WTC11 (cell line): ENCODE results near the gene DIS3. TPM values are rescaled to one million over a fixed set of nuclear protein-coding genes. Genes with fewer than 3 reads are reported as not detected.

Source experiments
- ATAC-seq: fragments of 200-7000 bp; cut with Tn5 transposase; 2 replicates; pipeline ENCODE4 v1.10.0; 2021; ENCODE audit warnings: mild to moderate bottlenecking, moderate library complexity
- CTCF ChIA-PET: fragments of 300-600 bp; sonication (Branson Sonifier 250); formaldehyde crosslinking; loops from one replicate; lab custom pipeline; 2021; ENCODE audit warnings: antibody characterized with exemption; lab: Charles Lee
- POLR2A ChIA-PET: fragments of 350-600 bp; sonication (Branson Sonifier 250); formaldehyde crosslinking; loops from one replicate; lab custom pipeline; 2021; ENCODE audit warnings: antibody characterized with exemption; lab: Charles Lee
- DNase-seq: peaks from one replicate; pipeline ENCODE4 v3.0.0; 2021; ENCODE audit warnings: low spot score
- H3K27ac Mint-ChIP-seq: 2 replicates; pipeline ENCODE4 v1.8.0; 2021; ENCODE audit warnings: mixed read lengths
- H3K27me3 Mint-ChIP-seq: 2 replicates; pipeline ENCODE4 v1.8.0; 2021; ENCODE audit warnings: low read depth, mild to moderate bottlenecking, moderate library complexity, mixed read lengths
- H3K36me3 Mint-ChIP-seq: 2 replicates; pipeline ENCODE4 v1.8.0; 2021; ENCODE audit warnings: mixed read lengths
- H3K4me1 Mint-ChIP-seq: 2 replicates; pipeline ENCODE4 v1.8.0; 2022; ENCODE audit warnings: mixed read lengths
- H3K4me3 Mint-ChIP-seq: 2 replicates; pipeline ENCODE4 v1.8.0; 2021; ENCODE audit warnings: mild to moderate bottlenecking, moderate library complexity, mixed read lengths
- H3K9me3 Mint-ChIP-seq: 2 replicates; pipeline ENCODE4 v1.8.0; 2021; ENCODE audit warnings: mixed read lengths
- ATF1 ChIP-seq: sonication (generic); formaldehyde crosslinking; IDR thresholded peaks from 2 replicates; pipeline ENCODE4 v1.8.1; 2023; ENCODE audit warnings: mild to moderate bottlenecking, moderate library complexity, missing genetic modification reagents
- ETV6 ChIP-seq: sonication (generic); formaldehyde crosslinking; IDR thresholded peaks from 2 replicates; pipeline ENCODE4 v1.8.1; 2022; ENCODE audit warnings: mild to moderate bottlenecking, missing genetic modification reagents
- GRHL2 ChIP-seq: fragments of 250-450 bp; sonication (Bioruptor Pico); IDR thresholded peaks from 2 replicates; pipeline ENCODE4 v1.8.0; 2022; ENCODE audit warnings: mild to moderate bottlenecking, moderate library complexity; ENCODE audit not compliant: insufficient replicate concordance, severe bottlenecking
- IRF2 ChIP-seq: sonication (generic); formaldehyde crosslinking; IDR thresholded peaks from 2 replicates; pipeline ENCODE4 v1.8.0; 2022; ENCODE audit warnings: low read depth, missing genetic modification reagents, borderline replicate concordance
- JUN ChIP-seq: sonication (generic); formaldehyde crosslinking; IDR thresholded peaks from 2 replicates; pipeline ENCODE4 v1.8.0; 2023; ENCODE audit warnings: mild to moderate bottlenecking, missing genetic modification reagents
- MXD4 ChIP-seq: fragments of 250-450 bp; sonication (Bioruptor Pico); IDR thresholded peaks from 2 replicates; pipeline ENCODE4 v1.8.0; 2021; ENCODE audit warnings: mild to moderate bottlenecking, moderate library complexity, borderline replicate concordance
- MYBL2 ChIP-seq: sonication (generic); formaldehyde crosslinking; IDR thresholded peaks from 2 replicates; pipeline ENCODE4 v1.8.1; 2023; ENCODE audit warnings: mild to moderate bottlenecking, moderate library complexity, missing genetic modification reagents
- ZNF232 ChIP-seq: sonication (generic); formaldehyde crosslinking; IDR thresholded peaks from 2 replicates; pipeline ENCODE4 v1.8.0; 2022; ENCODE audit warnings: mild to moderate bottlenecking, missing genetic modification reagents
- ZNF317 ChIP-seq: sonication (generic); formaldehyde crosslinking; IDR thresholded peaks from 2 replicates; pipeline ENCODE4 v1.8.1; 2023; ENCODE audit warnings: low read depth, mild to moderate bottlenecking, moderate library complexity, missing genetic modification reagents, borderline replicate concordance
- total RNA-seq: library from RNA; stranded (reverse); gene quantifications from 3 replicates; pipeline ENCODE4 v1.2.3, GENCODE V29; 2021
- TF ChIP-seq, protein P1 (sequence below): sonication (generic); formaldehyde crosslinking; IDR thresholded peaks from 2 replicates; pipeline ENCODE4 v1.8.0; 2022; ENCODE audit warnings: mild to moderate bottlenecking, missing genetic modification reagents
- TF ChIP-seq, protein P2 (sequence below): sonication (generic); formaldehyde crosslinking; IDR thresholded peaks from 2 replicates; pipeline ENCODE4 v1.8.1; 2022; ENCODE audit warnings: mild to moderate bottlenecking, moderate library complexity, missing genetic modification reagents
- TF ChIP-seq, protein P3 (sequence below): sonication (generic); formaldehyde crosslinking; conservative IDR thresholded peaks from 2 replicates; pipeline ENCODE4 v1.8.1; 2022; ENCODE audit warnings: mild to moderate bottlenecking, missing genetic modification reagents
- TF ChIP-seq, protein P4 (sequence below): fragments of 200-600 bp; IDR thresholded peaks from 2 replicates; pipeline ENCODE4 v1.8.0; 2022; ENCODE audit warnings: antibody characterized with exemption
- TF ChIP-seq, protein P5 (sequence below): fragments of 250-450 bp; sonication (Bioruptor Pico); IDR thresholded peaks from 2 replicates; pipeline ENCODE4 v1.9.0; 2021; ENCODE audit warnings: mild to moderate bottlenecking
- TF ChIP-seq, protein P6 (sequence below): fragments of 250-450 bp; sonication (Bioruptor Pico); IDR thresholded peaks from 2 replicates; pipeline ENCODE4 v1.9.0; 2021; ENCODE audit warnings: mild to moderate bottlenecking
- TF ChIP-seq, protein P7 (sequence below): fragments of 250-450 bp; sonication (Bioruptor Pico); IDR thresholded peaks from 2 replicates; pipeline ENCODE4 v2.1.2; 2022; ENCODE audit warnings: mild to moderate bottlenecking, moderate library complexity
- TF ChIP-seq, protein P8 (sequence below): sonication (generic); formaldehyde crosslinking; IDR thresholded peaks from 2 replicates; pipeline ENCODE4 v1.8.0; 2022; ENCODE audit warnings: mild to moderate bottlenecking, missing genetic modification reagents
- TF ChIP-seq, protein P9 (sequence below): sonication (generic); formaldehyde crosslinking; IDR thresholded peaks from 2 replicates; pipeline ENCODE4 v1.8.1; 2022; ENCODE audit warnings: mild to moderate bottlenecking, missing genetic modification reagents, moderate library complexity, borderline replicate concordance

DIS3 gene
- total RNA-seq, 1 experiment from 2014 or later = 39.9 TPM

DNA sequence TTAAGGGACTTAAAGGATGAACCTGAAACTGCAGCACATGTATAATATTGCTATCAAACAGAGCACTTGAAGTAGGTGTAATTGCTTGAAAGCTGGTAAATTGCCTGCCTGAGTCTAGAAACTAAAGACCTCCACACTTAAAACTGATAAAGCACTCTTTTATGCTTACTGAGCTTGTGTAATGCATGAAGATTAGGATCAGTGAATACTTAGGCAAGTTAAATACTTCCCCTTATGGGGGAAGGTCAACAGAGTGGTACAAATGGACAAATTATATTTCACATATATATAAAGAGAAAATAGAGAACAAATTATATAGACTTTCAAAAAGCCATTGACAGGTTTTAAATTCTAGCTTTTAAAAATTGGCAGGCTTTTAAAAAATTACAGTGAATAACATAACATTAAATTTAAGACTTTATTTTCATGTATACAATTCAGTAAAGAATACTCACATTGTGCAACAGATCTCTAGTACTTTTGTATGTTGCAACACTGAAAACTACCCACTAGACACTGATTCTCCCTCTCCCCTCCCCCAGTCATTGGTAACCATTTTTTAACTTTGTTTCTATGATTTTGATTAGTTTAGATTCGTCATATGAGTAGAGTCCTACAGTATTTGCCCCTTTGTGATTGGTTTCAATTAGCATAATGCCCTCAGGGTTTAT is 24.1 kb upstream of the DIS3 start (continued):
- TF ChIP-seq, protein P1, sequence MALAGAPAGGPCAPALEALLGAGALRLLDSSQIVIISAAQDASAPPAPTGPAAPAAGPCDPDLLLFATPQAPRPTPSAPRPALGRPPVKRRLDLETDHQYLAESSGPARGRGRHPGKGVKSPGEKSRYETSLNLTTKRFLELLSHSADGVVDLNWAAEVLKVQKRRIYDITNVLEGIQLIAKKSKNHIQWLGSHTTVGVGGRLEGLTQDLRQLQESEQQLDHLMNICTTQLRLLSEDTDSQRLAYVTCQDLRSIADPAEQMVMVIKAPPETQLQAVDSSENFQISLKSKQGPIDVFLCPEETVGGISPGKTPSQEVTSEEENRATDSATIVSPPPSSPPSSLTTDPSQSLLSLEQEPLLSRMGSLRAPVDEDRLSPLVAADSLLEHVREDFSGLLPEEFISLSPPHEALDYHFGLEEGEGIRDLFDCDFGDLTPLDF (CRISPR knock-in tag) = no peak
- TF ChIP-seq, protein P2, sequence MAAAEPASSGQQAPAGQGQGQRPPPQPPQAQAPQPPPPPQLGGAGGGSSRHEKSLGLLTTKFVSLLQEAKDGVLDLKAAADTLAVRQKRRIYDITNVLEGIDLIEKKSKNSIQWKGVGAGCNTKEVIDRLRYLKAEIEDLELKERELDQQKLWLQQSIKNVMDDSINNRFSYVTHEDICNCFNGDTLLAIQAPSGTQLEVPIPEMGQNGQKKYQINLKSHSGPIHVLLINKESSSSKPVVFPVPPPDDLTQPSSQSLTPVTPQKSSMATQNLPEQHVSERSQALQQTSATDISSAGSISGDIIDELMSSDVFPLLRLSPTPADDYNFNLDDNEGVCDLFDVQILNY (CRISPR knock-in tag) = no peak
- TF ChIP-seq, protein P3, sequence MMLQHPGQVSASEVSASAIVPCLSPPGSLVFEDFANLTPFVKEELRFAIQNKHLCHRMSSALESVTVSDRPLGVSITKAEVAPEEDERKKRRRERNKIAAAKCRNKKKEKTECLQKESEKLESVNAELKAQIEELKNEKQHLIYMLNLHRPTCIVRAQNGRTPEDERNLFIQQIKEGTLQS (CRISPR knock-in tag) = no peak
- TF ChIP-seq, protein P4, sequence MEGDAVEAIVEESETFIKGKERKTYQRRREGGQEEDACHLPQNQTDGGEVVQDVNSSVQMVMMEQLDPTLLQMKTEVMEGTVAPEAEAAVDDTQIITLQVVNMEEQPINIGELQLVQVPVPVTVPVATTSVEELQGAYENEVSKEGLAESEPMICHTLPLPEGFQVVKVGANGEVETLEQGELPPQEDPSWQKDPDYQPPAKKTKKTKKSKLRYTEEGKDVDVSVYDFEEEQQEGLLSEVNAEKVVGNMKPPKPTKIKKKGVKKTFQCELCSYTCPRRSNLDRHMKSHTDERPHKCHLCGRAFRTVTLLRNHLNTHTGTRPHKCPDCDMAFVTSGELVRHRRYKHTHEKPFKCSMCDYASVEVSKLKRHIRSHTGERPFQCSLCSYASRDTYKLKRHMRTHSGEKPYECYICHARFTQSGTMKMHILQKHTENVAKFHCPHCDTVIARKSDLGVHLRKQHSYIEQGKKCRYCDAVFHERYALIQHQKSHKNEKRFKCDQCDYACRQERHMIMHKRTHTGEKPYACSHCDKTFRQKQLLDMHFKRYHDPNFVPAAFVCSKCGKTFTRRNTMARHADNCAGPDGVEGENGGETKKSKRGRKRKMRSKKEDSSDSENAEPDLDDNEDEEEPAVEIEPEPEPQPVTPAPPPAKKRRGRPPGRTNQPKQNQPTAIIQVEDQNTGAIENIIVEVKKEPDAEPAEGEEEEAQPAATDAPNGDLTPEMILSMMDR = no peak

DNA sequence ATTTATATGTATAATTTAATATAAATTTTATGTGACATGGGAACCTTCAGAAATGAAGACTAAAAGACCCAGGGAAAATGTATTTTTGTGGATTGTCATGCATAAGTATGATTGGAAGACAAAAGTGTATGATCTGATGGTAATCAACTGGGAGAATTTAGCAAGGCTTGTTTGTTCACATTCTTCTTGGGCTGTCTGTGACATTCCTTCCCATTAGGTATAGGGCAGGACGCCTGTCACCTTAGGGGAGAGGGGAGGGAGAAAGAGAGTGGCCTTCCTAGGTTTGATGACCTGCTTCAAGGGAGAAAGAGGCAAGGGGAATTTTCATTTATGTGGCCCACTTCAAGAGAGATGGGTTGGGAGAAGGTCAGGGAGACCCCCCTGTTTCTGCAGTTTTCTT is 22.6 kb upstream of the DIS3 start:
- no peaks in the 10 kb centered on the region for H3K27me3 Mint-ChIP-seq
- ChIA-PET CTCF (no interaction called here), POLR2A (no interaction called here)
- peaks cover 21% of the 10 kb centered on the region for H3K36me3 Mint-ChIP-seq
- DNase-seq (no peak), ATAC-seq (no peak)
- H3K27ac Mint-ChIP-seq = no peak overlapping the region
- H3K4me1 Mint-ChIP-seq = no peaks in the 10 kb centered on the region
- TF ChIP-seq ATF1 (CRISPR knock-in tag) = no peak
- TF ChIP-seq, protein P5, sequence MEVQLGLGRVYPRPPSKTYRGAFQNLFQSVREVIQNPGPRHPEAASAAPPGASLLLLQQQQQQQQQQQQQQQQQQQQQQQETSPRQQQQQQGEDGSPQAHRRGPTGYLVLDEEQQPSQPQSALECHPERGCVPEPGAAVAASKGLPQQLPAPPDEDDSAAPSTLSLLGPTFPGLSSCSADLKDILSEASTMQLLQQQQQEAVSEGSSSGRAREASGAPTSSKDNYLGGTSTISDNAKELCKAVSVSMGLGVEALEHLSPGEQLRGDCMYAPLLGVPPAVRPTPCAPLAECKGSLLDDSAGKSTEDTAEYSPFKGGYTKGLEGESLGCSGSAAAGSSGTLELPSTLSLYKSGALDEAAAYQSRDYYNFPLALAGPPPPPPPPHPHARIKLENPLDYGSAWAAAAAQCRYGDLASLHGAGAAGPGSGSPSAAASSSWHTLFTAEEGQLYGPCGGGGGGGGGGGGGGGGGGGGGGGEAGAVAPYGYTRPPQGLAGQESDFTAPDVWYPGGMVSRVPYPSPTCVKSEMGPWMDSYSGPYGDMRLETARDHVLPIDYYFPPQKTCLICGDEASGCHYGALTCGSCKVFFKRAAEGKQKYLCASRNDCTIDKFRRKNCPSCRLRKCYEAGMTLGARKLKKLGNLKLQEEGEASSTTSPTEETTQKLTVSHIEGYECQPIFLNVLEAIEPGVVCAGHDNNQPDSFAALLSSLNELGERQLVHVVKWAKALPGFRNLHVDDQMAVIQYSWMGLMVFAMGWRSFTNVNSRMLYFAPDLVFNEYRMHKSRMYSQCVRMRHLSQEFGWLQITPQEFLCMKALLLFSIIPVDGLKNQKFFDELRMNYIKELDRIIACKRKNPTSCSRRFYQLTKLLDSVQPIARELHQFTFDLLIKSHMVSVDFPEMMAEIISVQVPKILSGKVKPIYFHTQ (CRISPR knock-in tag) = no peak
- TF ChIP-seq GRHL2 (CRISPR knock-in tag) = no peak
- no peak for TF ChIP-seq ZNF232
- TF ChIP-seq, protein P6, sequence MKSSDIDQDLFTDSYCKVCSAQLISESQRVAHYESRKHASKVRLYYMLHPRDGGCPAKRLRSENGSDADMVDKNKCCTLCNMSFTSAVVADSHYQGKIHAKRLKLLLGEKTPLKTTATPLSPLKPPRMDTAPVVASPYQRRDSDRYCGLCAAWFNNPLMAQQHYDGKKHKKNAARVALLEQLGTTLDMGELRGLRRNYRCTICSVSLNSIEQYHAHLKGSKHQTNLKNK (CRISPR knock-in tag) = no peak
- TF ChIP-seq, protein P7, sequence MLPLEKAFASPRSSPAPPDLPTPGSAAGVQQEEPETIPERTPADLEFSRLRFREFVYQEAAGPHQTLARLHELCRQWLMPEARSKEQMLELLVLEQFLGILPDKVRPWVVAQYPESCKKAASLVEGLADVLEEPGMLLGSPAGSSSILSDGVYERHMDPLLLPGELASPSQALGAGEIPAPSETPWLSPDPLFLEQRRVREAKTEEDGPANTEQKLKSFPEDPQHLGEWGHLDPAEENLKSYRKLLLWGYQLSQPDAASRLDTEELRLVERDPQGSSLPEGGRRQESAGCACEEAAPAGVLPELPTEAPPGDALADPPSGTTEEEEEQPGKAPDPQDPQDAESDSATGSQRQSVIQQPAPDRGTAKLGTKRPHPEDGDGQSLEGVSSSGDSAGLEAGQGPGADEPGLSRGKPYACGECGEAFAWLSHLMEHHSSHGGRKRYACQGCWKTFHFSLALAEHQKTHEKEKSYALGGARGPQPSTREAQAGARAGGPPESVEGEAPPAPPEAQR (CRISPR knock-in tag) = no peak
- TF ChIP-seq, protein P8, sequence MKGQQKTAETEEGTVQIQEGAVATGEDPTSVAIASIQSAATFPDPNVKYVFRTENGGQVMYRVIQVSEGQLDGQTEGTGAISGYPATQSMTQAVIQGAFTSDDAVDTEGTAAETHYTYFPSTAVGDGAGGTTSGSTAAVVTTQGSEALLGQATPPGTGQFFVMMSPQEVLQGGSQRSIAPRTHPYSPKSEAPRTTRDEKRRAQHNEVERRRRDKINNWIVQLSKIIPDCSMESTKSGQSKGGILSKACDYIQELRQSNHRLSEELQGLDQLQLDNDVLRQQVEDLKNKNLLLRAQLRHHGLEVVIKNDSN = no peak
- TF ChIP-seq ETV6 = no peak
- no peak overlapping the region for H3K4me3 Mint-ChIP-seq
- peaks cover 9% of the 10 kb centered on the region; the same call in 1 of the 2 replicates for H3K9me3 Mint-ChIP-seq

DNA sequence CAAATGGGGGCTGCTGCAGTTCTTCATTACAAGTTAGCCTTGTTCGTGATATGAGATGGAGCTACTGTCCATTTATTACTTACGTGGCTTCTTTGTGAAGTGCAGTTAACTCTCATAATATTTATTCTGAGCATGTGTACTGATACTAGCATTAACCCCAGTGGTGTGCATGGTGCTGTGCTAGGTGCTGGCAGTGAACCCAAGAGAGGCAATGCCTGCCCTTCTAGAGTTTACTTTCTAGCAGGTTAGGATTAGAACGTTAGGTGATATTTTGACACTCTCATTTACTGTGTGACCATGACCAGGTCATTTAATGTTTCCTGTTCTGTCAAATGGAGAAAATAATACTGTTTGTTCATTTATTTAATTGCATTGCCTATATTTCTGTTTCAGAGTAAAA is 17.1 kb upstream of the DIS3 start:
- DNase-seq (no peak), ATAC-seq (no peak)
- no peak overlapping the region for H3K27ac Mint-ChIP-seq
- CTCF ChIA-PET = no interaction called here
- H3K4me3 Mint-ChIP-seq = no peak overlapping the region
- peaks cover 17% of the 10 kb centered on the region for H3K36me3 Mint-ChIP-seq
- POLR2A ChIA-PET = no interaction called here
- H3K9me3 Mint-ChIP-seq = no peaks in the 10 kb centered on the region
- H3K4me1 Mint-ChIP-seq = no peaks in the 10 kb centered on the region
- no peaks in the 10 kb centered on the region for H3K27me3 Mint-ChIP-seq
- TF ChIP-seq MYBL2 (CRISPR knock-in tag) = no peak
- no peak for TF ChIP-seq MXD4
- TF ChIP-seq JUN (CRISPR knock-in tag) = no peak
- TF ChIP-seq, protein P9, sequence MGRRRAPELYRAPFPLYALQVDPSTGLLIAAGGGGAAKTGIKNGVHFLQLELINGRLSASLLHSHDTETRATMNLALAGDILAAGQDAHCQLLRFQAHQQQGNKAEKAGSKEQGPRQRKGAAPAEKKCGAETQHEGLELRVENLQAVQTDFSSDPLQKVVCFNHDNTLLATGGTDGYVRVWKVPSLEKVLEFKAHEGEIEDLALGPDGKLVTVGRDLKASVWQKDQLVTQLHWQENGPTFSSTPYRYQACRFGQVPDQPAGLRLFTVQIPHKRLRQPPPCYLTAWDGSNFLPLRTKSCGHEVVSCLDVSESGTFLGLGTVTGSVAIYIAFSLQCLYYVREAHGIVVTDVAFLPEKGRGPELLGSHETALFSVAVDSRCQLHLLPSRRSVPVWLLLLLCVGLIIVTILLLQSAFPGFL = no peak
- no peak for TF ChIP-seq IRF2 (CRISPR knock-in tag)
- no peak for TF ChIP-seq ZNF317 (CRISPR knock-in tag)
